GM12878 (cell line): ENCODE data around the gene UTP11. TPM values are rescaled to one million over a fixed set of nuclear protein-coding genes. Genes with fewer than 3 reads are reported as not detected.

Experiments
- BCL11A ChIP-seq: IDR thresholded peaks from 2 replicates; pipeline ENCODE4 v1.6.1; 2011; ENCODE audit warnings: low read depth, low read length
- CEBPB ChIP-seq, 2 experiments: fragments of 150-350 bp in 1 of 2; IDR thresholded peaks; 2 replicates each; pipeline ENCODE4 v1.6.1; 2012 to 2014; ENCODE audit warnings: low read depth in 2 of 2, low read length in 2 of 2, borderline replicate concordance in 1 of 2, inconsistent platforms in 1 of 2
- HDAC6 ChIP-seq: fragments of 200-600 bp; sonication (generic); IDR thresholded peaks from one replicate; pipeline ENCODE4 v1.8.0; 2017; ENCODE audit warnings: antibody characterized with exemption; ENCODE audit not compliant: unreplicated experiment
- IRF4 ChIP-seq: IDR thresholded peaks from 2 replicates; pipeline ENCODE4 v1.6.1; 2011; ENCODE audit warnings: low read depth, low read length
- JUNB ChIP-seq: IDR thresholded peaks from 2 replicates; pipeline ENCODE4 v1.6.1; 2016; ENCODE audit warnings: antibody characterized with exemption, mild to moderate bottlenecking
- NR2F1 ChIP-seq: fragments of 450-650 bp; conservative IDR thresholded peaks from 2 replicates; pipeline ENCODE4 v1.6.1; 2017; ENCODE audit warnings: mild to moderate bottlenecking
- POU2F2 ChIP-seq: IDR thresholded peaks from 3 replicates; pipeline ENCODE4 v1.6.1; 2011; ENCODE audit warnings: low read depth, mild to moderate bottlenecking, low read length, borderline replicate concordance
- RB1 ChIP-seq: fragments of 450-650 bp; formaldehyde crosslinking; IDR thresholded peaks from 2 replicates; pipeline ENCODE4 v1.6.1; 2017; ENCODE audit warnings: mild to moderate bottlenecking, borderline replicate concordance
- RBBP5 ChIP-seq: fragments of 200-600 bp; sonication (generic); conservative IDR thresholded peaks from 2 replicates; pipeline ENCODE4 v1.6.1; 2016
- SIN3A ChIP-seq: IDR thresholded peaks from 2 replicates; pipeline ENCODE4 v1.6.1; 2012; ENCODE audit warnings: low read depth, low read length, improper control_type of control experiment
- TCF12 ChIP-seq: IDR thresholded peaks from 2 replicates; pipeline ENCODE4 v1.6.1; 2011; ENCODE audit warnings: low read depth, mild to moderate bottlenecking, low read length
- TCF3 ChIP-seq: IDR thresholded peaks from 2 replicates; pipeline ENCODE4 v1.6.1; 2012; ENCODE audit warnings: low read depth, mild to moderate bottlenecking, low read length, borderline replicate concordance; ENCODE audit not compliant: insufficient read depth
- TCF7 ChIP-seq: IDR thresholded peaks from 2 replicates; pipeline ENCODE4 v1.6.1; 2014; ENCODE audit warnings: antibody characterized with exemption, borderline replicate concordance
- YBX1 ChIP-seq: fragments of 450-650 bp; IDR thresholded peaks from 2 replicates; pipeline ENCODE4 v1.6.1; 2016; ENCODE audit warnings: antibody characterized with exemption
- ZNF622 ChIP-seq: fragments of 450-650 bp; IDR thresholded peaks from 2 replicates; pipeline ENCODE4 v1.6.1; 2017; ENCODE audit warnings: mild to moderate bottlenecking, inconsistent platforms
- polyA plus RNA-seq, 11 experiments: library from polyadenylated mRNA; depleted of rRNA in 4 of 11; unstranded in 6 of 11; stranded (reverse) in 5 of 11; fragments of >200 nt; fragmentation: Nextera tagmentation in 4 of 11; fragmentation: Illumina TruSeq in 1 of 11; extraction: Ambion mirVana in 4 of 11; extraction: Trizol in 1 of 11; gene quantifications; 1 replicate in 1 of 11; 2 replicates in 10 of 11; pipeline versions ENCODE4 v1.2.1 to v1.2.3, GENCODE V29; 2011 to 2016; ENCODE audit warnings: inconsistent platforms in 2 of 11, missing spikeins in 2 of 11, low read depth in 1 of 11
- total RNA-seq, 4 experiments: library from RNA; depleted of rRNA in 3 of 4; stranded (reverse); fragments of >200 nt in 3 of 4; fragmentation: Illumina TruSeq in 1 of 4; extraction: Trizol in 1 of 4; gene quantifications; 2 replicates each; pipeline versions ENCODE4 v1.2.1 to v1.2.3, GENCODE V29; 2013 to 2021
- TF ChIP-seq, protein P1 (sequence below): fragments of 450-650 bp; IDR thresholded peaks from 2 replicates; pipeline ENCODE4 v1.6.1; 2017; ENCODE audit warnings: mild to moderate bottlenecking, low read depth, inconsistent platforms; ENCODE audit not compliant: poor library complexity, severe bottlenecking
- TF ChIP-seq, protein P2 (sequence below): fragments of 450-650 bp; IDR thresholded peaks from 2 replicates; pipeline ENCODE4 v1.6.1; 2017; ENCODE audit warnings: antibody characterized with exemption, mild to moderate bottlenecking, moderate library complexity
- TF ChIP-seq, protein P3 (sequence below): IDR thresholded peaks from 2 replicates; pipeline ENCODE4 v1.6.1; 2011; ENCODE audit warnings: mild to moderate bottlenecking, low read depth, low read length, moderate library complexity; ENCODE audit not compliant: insufficient replicate concordance
- TF ChIP-seq, protein P4 (sequence below): IDR thresholded peaks from 2 replicates; pipeline ENCODE4 v1.6.1; 2012; ENCODE audit warnings: improper control_type of control experiment, low read depth, low read length; ENCODE audit not compliant: insufficient replicate concordance

UTP11 gene
- total and polyA plus RNA-seq, 10 of the 15 experiments (the other 5 are each of a cell fraction or from before 2014, with no cell fraction given): 34.5 to 146 (median 64.2) TPM

DNA sequence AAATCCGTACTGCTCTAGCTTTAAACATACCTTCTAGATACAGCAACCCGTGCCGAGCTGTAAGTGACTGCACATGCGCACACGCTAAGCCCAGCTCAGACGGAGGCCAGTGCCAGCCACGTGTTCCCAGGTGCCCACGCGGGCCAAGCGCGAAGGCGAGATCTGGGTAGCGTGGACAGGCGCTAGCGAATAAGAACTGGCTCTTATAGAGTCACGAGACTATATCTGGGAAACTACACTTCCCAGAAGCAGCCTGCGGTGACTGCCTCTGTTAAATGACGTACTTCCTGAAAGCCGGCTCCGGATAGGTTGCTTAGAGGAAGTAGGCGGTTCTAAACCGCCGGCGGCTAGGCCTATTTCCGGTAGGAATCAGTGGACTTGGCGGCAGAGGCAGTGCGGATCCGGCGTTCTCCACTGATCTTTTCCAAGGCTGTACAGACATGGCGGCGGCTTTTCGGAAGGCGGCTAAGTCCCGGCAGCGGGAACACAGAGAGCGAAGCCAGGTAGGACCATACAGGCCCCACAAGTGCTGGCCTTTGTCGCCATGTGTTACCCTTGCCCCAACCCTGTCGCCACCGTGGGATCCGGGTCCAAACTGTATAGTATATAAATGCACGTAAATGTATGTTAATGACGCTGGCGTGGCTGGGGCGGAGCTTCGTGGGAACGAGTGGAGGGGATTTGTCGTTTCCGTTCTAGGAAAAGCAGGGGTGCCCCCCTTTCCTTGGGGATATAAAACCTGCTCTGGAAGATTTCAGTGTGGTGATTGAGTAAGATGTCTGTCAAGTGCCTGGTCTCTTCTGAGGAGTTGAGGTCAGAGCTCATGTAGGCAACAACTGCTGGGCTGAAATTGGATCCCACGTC is at the start of gene UTP11 (continued):
- TF ChIP-seq, protein P1, sequence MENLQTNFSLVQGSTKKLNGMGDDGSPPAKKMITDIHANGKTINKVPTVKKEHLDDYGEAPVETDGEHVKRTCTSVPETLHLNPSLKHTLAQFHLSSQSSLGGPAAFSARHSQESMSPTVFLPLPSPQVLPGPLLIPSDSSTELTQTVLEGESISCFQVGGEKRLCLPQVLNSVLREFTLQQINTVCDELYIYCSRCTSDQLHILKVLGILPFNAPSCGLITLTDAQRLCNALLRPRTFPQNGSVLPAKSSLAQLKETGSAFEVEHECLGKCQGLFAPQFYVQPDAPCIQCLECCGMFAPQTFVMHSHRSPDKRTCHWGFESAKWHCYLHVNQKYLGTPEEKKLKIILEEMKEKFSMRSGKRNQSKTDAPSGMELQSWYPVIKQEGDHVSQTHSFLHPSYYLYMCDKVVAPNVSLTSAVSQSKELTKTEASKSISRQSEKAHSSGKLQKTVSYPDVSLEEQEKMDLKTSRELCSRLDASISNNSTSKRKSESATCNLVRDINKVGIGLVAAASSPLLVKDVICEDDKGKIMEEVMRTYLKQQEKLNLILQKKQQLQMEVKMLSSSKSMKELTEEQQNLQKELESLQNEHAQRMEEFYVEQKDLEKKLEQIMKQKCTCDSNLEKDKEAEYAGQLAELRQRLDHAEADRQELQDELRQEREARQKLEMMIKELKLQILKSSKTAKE: no peak
- TF ChIP-seq SIN3A (no peak), YBX1 (no peak), RB1 (no peak), POU2F2 (peak; percentile 57; the same call in 1 of the 3 replicates), BCL11A (no peak), JUNB (no peak), IRF4 (no peak), RBBP5 (no peak), NR2F1 (no peak), TCF3 (no peak), ZNF622 (no peak), TCF12 (no peak), HDAC6 (no peak), TCF7 (no peak), CEBPB (IDR thresholded peaks at IDR 0.05; ENCODE audit: borderline replicate concordance in 1 of 2, low read depth in 2 of 2, low read length in 2 of 2) (no peak)
- TF ChIP-seq, protein P2, sequence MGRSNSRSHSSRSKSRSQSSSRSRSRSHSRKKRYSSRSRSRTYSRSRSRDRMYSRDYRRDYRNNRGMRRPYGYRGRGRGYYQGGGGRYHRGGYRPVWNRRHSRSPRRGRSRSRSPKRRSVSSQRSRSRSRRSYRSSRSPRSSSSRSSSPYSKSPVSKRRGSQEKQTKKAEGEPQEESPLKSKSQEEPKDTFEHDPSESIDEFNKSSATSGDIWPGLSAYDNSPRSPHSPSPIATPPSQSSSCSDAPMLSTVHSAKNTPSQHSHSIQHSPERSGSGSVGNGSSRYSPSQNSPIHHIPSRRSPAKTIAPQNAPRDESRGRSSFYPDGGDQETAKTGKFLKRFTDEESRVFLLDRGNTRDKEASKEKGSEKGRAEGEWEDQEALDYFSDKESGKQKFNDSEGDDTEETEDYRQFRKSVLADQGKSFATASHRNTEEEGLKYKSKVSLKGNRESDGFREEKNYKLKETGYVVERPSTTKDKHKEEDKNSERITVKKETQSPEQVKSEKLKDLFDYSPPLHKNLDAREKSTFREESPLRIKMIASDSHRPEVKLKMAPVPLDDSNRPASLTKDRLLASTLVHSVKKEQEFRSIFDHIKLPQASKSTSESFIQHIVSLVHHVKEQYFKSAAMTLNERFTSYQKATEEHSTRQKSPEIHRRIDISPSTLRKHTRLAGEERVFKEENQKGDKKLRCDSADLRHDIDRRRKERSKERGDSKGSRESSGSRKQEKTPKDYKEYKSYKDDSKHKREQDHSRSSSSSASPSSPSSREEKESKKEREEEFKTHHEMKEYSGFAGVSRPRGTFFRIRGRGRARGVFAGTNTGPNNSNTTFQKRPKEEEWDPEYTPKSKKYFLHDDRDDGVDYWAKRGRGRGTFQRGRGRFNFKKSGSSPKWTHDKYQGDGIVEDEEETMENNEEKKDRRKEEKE: no peak
- TF ChIP-seq, protein P3, sequence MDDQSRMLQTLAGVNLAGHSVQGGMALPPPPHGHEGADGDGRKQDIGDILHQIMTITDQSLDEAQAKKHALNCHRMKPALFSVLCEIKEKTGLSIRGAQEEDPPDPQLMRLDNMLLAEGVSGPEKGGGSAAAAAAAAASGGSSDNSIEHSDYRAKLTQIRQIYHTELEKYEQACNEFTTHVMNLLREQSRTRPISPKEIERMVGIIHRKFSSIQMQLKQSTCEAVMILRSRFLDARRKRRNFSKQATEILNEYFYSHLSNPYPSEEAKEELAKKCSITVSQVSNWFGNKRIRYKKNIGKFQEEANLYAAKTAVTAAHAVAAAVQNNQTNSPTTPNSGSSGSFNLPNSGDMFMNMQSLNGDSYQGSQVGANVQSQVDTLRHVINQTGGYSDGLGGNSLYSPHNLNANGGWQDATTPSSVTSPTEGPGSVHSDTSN: no peak
- TF ChIP-seq, protein P4, sequence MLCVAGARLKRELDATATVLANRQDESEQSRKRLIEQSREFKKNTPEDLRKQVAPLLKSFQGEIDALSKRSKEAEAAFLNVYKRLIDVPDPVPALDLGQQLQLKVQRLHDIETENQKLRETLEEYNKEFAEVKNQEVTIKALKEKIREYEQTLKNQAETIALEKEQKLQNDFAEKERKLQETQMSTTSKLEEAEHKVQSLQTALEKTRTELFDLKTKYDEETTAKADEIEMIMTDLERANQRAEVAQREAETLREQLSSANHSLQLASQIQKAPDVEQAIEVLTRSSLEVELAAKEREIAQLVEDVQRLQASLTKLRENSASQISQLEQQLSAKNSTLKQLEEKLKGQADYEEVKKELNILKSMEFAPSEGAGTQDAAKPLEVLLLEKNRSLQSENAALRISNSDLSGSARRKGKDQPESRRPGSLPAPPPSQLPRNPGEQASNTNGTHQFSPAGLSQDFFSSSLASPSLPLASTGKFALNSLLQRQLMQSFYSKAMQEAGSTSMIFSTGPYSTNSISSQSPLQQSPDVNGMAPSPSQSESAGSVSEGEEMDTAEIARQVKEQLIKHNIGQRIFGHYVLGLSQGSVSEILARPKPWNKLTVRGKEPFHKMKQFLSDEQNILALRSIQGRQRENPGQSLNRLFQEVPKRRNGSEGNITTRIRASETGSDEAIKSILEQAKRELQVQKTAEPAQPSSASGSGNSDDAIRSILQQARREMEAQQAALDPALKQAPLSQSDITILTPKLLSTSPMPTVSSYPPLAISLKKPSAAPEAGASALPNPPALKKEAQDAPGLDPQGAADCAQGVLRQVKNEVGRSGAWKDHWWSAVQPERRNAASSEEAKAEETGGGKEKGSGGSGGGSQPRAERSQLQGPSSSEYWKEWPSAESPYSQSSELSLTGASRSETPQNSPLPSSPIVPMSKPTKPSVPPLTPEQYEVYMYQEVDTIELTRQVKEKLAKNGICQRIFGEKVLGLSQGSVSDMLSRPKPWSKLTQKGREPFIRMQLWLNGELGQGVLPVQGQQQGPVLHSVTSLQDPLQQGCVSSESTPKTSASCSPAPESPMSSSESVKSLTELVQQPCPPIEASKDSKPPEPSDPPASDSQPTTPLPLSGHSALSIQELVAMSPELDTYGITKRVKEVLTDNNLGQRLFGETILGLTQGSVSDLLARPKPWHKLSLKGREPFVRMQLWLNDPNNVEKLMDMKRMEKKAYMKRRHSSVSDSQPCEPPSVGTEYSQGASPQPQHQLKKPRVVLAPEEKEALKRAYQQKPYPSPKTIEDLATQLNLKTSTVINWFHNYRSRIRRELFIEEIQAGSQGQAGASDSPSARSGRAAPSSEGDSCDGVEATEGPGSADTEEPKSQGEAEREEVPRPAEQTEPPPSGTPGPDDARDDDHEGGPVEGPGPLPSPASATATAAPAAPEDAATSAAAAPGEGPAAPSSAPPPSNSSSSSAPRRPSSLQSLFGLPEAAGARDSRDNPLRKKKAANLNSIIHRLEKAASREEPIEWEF: no peak
